NCI-H1930 (cell line): ENCODE measurements around the gene CHRNB2.
"Not testable (repeated sequence)": the region's sequence is repeated elsewhere in the genome, so short reads cannot be mapped to it uniquely, and the experiment has no call there.

ENCODE experiments used
- DNase-seq, 2 experiments: peaks; one replicate each; lab custom pipeline; 2025; lab: John Stamatoyannopoulos, UW

The CHRNB2 gene, protein sequence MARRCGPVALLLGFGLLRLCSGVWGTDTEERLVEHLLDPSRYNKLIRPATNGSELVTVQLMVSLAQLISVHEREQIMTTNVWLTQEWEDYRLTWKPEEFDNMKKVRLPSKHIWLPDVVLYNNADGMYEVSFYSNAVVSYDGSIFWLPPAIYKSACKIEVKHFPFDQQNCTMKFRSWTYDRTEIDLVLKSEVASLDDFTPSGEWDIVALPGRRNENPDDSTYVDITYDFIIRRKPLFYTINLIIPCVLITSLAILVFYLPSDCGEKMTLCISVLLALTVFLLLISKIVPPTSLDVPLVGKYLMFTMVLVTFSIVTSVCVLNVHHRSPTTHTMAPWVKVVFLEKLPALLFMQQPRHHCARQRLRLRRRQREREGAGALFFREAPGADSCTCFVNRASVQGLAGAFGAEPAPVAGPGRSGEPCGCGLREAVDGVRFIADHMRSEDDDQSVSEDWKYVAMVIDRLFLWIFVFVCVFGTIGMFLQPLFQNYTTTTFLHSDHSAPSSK

GRCh38 chr1:154567386-154568156 lies at the start of gene CHRNB2:
CHRNB2 (plus strand) TSS chr1:154567778; CDS start chr1:154568045, 267 bp downstream.
- DNase-seq, result peak; percentile 55 to 60

GRCh38 chr1:154519591-154519991 lies 48.0 kb upstream of the CHRNB2 start:
- DNase-seq, result no peak

DNA sequence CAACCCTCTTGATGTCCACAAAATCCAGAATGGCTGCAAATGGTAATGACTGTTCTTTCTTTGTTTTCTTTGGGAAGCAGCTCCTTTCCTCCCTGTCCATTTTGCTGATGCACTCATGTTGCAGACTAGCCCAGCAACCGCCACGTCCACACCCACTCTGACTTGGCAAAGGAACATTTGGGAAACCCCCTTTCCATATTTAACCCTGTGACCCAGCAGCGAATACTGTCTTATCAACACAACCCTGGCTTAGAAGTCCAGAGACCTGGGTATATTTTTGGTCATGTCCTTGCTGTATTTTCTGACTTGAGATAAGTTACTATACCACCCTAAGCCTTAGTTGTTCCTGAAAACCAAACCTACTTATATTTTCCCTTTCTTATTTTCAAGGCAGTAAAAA lies 47.2 kb upstream of the CHRNB2 start:
- DNase-seq, result no peak

DNA sequence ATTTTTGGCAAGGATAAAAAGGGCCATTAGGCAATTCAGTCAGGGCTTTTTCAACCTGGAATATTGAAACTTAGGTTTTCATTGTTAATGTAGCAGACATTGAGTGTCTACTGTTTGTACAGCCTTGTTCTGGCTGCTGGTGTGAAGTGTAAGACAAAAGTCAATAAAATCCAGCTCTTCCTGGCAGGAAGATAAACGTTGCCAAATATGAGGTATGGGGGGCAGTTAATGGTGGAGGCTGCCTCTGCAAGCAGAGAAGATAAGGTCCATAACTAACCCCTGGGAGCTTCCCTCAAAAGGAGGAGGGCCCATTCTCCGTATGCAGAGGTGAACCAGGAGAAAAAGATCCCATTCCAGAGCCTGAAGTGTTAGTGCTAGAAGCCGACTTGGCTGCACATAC lies 45.9 kb upstream of the CHRNB2 start:
- no peak for DNase-seq

DNA sequence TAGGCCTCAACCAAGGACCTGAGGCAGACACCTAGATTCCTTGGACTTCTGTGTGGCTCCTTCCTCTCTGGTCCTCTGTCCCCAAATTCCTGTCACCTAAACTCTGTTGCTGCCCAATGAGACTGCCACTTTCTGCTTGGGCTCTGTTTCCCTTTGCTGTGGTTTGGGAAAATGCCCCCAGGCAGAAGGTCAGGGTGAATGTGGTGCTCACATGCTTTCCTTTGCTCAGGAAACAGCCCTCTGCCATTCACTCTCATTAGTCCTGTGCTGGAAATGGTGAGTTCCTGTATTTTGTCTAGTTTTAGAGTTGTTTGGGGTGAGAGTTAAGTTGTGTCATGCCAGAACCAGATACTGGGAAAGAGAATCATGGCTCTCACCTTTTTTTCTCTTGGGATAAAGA lies 42.7 kb upstream of the CHRNB2 start:
- DNase-seq, result no peak

DNA sequence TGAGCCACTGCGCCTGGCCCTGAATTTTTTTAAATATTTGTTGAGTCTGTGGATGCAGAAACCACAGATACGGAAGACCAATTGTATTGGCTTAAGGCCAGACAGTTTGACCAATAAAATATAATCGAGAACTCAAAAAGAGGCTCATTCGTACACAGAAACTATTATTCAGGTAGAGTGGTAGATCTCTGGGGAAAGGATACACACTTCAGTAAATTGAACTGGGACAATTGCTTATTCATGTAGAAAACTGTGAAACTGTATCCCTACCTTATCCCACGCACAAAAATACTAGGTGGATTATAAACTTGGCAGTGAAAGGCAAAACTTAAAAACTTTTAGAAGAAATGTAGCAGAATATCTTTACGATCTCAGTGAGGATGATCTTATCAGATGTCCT lies 40.4 kb upstream of the CHRNB2 start:
- DNase-seq, result no peak

DNA sequence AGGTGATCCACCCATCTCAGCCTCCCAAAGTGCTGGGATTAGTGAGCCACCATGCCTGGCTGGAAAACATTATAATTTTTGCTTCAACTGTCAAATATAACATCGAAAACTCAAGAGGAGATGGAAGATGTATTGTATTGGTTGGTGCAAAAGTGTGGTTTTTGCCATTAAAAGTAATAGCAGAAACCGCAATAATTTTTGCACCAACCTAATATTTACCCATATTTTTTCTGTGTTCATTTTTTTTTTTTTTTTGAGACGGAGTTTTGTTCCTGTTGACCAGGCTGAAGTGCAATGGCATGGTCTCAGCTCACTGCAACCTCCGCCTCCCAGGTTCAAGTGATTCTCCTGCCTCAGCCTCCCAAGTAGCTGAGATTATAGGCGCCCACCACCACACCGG lies 38.3 kb upstream of the CHRNB2 start:
- no peak for DNase-seq

- not testable (repeated sequence) for DNase-seq
These were observed 35.6 kb upstream of the CHRNB2 start for GRCh38 chr1:154531950-154532349.

DNA sequence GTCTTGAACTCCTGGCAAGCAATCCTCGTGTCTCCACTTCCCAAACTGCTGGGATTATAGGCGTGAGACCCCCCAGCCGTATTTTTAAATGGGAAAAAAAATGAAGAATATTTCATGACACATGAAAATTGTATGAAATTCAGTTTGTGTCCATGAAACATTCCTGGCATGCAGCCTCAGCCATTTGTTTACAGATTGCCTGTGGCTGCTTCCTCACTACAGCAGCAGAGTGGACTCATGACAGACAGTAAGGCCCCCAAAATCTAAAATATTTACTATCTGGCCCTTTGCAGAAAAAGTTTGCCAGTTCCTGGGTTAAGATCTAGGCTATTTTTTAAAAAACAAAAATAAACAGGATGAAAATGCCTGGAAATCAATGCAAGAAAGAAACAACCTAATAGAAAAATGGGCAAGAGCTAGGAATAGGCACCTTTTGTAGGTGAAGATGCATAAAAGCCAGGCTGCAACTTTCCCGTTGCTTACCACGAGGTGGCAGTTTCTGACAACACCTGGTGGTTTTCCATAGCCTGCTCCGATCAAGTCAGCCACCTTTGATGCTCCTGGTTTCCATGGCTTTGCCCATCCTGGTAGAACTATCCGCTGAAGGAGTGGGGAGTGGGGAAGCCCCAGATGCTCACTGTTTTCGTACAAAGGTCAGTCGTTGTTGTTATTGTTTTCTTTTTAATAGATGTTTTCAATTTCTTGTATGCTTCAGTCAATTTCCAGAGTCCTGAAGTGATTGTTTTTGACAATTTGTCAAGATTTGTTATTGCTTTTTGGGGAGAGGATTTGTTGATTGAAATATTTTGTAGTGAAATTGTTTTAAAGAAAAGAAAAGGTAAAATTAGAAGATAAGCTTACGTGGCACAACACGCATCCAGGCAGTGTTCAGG lies 33.4 kb upstream of the CHRNB2 start:
- DNase-seq, result peak; percentile 39 to 43

GRCh38 chr1:154536570-154536969 lies 31.0 kb upstream of the CHRNB2 start:
- DNase-seq, result no peak

GRCh38 chr1:154539486-154540483 lies 27.8 kb upstream of the CHRNB2 start:
- DNase-seq, result no peak

- no peak for DNase-seq
These were observed 26.3 kb upstream of the CHRNB2 start for GRCh38 chr1:154541231-154541630.

- DNase-seq, result peak in 1 of 2 experiments; percentile 50
These were observed 21.1 kb upstream of the CHRNB2 start for GRCh38 chr1:154546264-154547063.

GRCh38 chr1:154547105-154547732 lies 20.4 kb upstream of the CHRNB2 start:
- no peak for DNase-seq

DNA sequence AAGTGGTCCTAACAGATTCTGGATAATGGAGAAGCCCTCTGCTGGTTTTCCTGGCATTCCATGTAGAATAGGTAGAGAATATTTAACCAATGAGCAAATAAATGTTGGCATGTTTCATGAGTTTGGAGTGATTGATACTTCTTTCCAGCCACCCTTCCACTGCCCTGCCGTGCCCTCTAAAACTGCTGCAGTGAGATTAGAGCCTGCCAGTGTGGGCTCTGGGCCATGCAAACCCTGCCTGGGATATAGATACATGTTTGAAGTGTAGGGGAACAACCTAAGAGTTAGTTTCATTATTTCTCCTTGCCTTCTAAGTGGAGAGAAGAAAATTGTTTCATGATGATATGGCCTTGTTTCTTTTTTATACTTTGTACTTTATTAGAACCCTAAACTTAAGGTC lies 19.6 kb upstream of the CHRNB2 start:
- DNase-seq, result no peak

GRCh38 chr1:154549202-154549770 lies 18.3 kb upstream of the CHRNB2 start:
- no peak for DNase-seq

DNA sequence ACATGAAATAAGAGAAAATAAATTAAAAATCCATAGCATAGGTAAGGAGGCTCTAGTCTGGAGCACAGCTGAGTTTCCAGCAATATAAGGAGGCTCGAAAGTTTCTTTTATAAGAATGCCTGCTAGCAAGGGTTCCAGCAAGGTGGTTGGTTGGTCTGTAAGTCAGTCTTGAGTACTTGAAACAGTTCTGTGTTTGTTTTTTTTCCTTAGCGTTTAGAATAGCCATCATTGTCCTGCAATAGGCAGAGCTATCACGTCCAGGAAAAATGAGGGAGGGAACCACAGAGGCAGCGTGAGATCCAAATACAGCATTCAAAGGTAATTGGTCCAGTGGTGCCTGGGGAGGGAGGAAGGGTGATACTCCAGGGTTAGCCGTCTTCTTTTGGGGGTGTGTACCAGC lies 17.5 kb upstream of the CHRNB2 start:
- no peak for DNase-seq

- no peak for DNase-seq
These were observed 16.9 kb upstream of the CHRNB2 start for GRCh38 chr1:154550657-154551056.

DNA sequence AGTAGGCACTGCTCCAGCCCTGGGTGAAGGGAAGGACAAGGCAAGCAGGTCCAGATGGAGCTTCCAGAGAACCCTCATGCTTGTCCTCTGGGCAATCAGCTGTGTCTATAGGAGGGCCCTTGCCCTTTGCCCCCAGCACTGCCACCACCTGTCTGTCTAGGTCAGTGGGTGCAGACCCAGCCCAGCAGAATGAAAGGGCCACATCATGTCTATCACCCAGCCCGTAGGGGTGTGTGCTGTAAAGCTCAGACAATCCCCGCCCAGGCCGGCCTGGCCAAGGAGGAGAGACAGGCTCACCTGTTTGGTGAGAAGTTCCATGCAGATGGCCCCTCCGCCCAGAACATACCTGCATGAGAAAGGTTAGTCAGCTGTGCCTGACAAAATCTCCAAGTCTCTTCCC lies 16.1 kb upstream of the CHRNB2 start:
- no peak for DNase-seq
